RWPE2 (cell line): ENCODE measurements around the gene NOS1AP.

Experiments used
- ATAC-seq: fragments of 200-7000 bp; cut with Tn5 transposase; 3 replicates; pipeline ENCODE4 v1.9.1; 2021; ENCODE audit warnings: low read depth
- DNase-seq: peaks from one replicate; pipeline ENCODE4 v3.0.0-alpha.2; 2020; ENCODE audit warnings: low spot score
- H3K27ac ChIP-seq: fragments of 450-650 bp; 2 replicates; pipeline ENCODE4 v1.5.1; 2017; ENCODE audit warnings: mild to moderate bottlenecking; ENCODE audit not compliant: poor library complexity, severe bottlenecking
- H3K27me3 ChIP-seq: fragments of 250-450 bp; sonication (Bioruptor Pico); 2 replicates; pipeline ENCODE4 v1.5.1; 2021; ENCODE audit warnings: mild to moderate bottlenecking, moderate library complexity; ENCODE audit not compliant: insufficient read depth, poor library complexity, severe bottlenecking
- H3K36me3 ChIP-seq: fragments of 250-450 bp; sonication (Bioruptor Pico); 2 replicates; pipeline ENCODE4 v1.5.1; 2020; ENCODE audit warnings: low read depth, mild to moderate bottlenecking, moderate library complexity
- H3K4me1 ChIP-seq: fragments of 250-450 bp; sonication (Bioruptor Pico); 2 replicates; pipeline ENCODE4 v1.5.1; 2021; ENCODE audit warnings: mild to moderate bottlenecking, moderate library complexity; ENCODE audit not compliant: insufficient read depth, poor library complexity, severe bottlenecking
- H3K4me3 ChIP-seq: fragments of 250-450 bp; sonication (Bioruptor Pico); 2 replicates; pipeline ENCODE4 v1.5.1; 2021; ENCODE audit warnings: mild to moderate bottlenecking, moderate library complexity; ENCODE audit not compliant: severe bottlenecking
- H3K9me3 ChIP-seq: fragments of 250-450 bp; sonication (Bioruptor Pico); 2 replicates; pipeline ENCODE4 v1.5.1; 2021; ENCODE audit warnings: mild to moderate bottlenecking, moderate library complexity; ENCODE audit not compliant: severe bottlenecking
- CTCF ChIP-seq: fragments of 450-650 bp; IDR thresholded peaks from one replicate; pipeline ENCODE4 v1.5.1; 2017; ENCODE audit warnings: mild to moderate bottlenecking, moderate library complexity; ENCODE audit not compliant: poor library complexity, severe bottlenecking

NOS1AP gene

GRCh38 chr1:162192306-162192678 lies 122.8 kb downstream of the NOS1AP start:
- no peak for TF ChIP-seq CTCF
- no peaks in the 10 kb centered on the region for H3K36me3 ChIP-seq
- H3K4me1 ChIP-seq, result no peaks in the 10 kb centered on the region
- no peaks in the 10 kb centered on the region for H3K9me3 ChIP-seq
- H3K27me3 ChIP-seq, result no peaks in the 10 kb centered on the region
- H3K4me3 ChIP-seq, result no peak overlapping the region
- no peak for ATAC-seq
- H3K27ac ChIP-seq, result no peak overlapping the region
- DNase-seq, result no peak

- no peak overlapping the region for H3K4me3 ChIP-seq
- ATAC-seq (no peak), DNase-seq (no peak)
- no peaks in the 10 kb centered on the region for H3K27me3 ChIP-seq
- no peak for TF ChIP-seq CTCF
- H3K9me3 ChIP-seq, result no peaks in the 10 kb centered on the region
- no peaks in the 10 kb centered on the region for H3K4me1 ChIP-seq
- no peak overlapping the region for H3K27ac ChIP-seq
- H3K36me3 ChIP-seq, result no peaks in the 10 kb centered on the region
These were observed 123.3 kb downstream of the NOS1AP start for GRCh38 chr1:162192763-162193162.

GRCh38 chr1:162193221-162193620 lies 123.7 kb downstream of the NOS1AP start:
- H3K4me3 ChIP-seq, result no peak overlapping the region
- H3K27ac ChIP-seq, result no peak overlapping the region
- no peaks in the 10 kb centered on the region for H3K4me1 ChIP-seq
- TF ChIP-seq CTCF, result no peak
- no peaks in the 10 kb centered on the region for H3K27me3 ChIP-seq
- DNase-seq, result no peak
- no peaks in the 10 kb centered on the region for H3K36me3 ChIP-seq
- no peaks in the 10 kb centered on the region for H3K9me3 ChIP-seq
- no peak for ATAC-seq

- no peak for DNase-seq
These were observed 124.3 kb downstream of the NOS1AP start for GRCh38 chr1:162193815-162194214.

GRCh38 chr1:162195567-162195966 lies 126.1 kb downstream of the NOS1AP start:
- ATAC-seq (no peak), DNase-seq (no peak)
- Histone ChIP-seq H3K27ac (no peak overlapping the region), H3K4me1 (no peaks in the 10 kb centered on the region), H3K36me3 (no peaks in the 10 kb centered on the region), H3K9me3 (no peaks in the 10 kb centered on the region), H3K4me3 (no peak overlapping the region), H3K27me3 (no peaks in the 10 kb centered on the region)
- TF ChIP-seq CTCF, result no peak

More at GRCh38 chr1:162193815-162194214, 124.3 kb downstream of the NOS1AP start:
- Histone ChIP-seq H3K27me3 (no peaks in the 10 kb centered on the region), H3K4me3 (no peak overlapping the region), H3K9me3 (no peaks in the 10 kb centered on the region), H3K27ac (no peak overlapping the region), H3K36me3 (no peaks in the 10 kb centered on the region), H3K4me1 (no peaks in the 10 kb centered on the region)
- ATAC-seq, result no peak
- TF ChIP-seq CTCF, result no peak
